ENCODE data around the gene VMO1.

- TF ChIP-seq POLR2A (IDR thresholded peaks at IDR 0.05) (no peak), CTCF (IDR thresholded peaks at IDR 0.05) (no peak)
Measured at GRCh38 chr17:4785311-4786105, 656 bp downstream of the VMO1 start.

Measured in right lobe of liver (tissue), 4 donors.